HepG2 (cell line): ENCODE results near the gene HES6. TPM values are rescaled to one million over a fixed set of nuclear protein-coding genes. Genes with fewer than 3 reads are reported as not detected.

Source experiments
- ATF1 ChIP-seq: IDR thresholded peaks from 2 replicates; pipeline ENCODE4 v1.6.1; 2016; ENCODE audit warnings: mild to moderate bottlenecking, control low read depth
- MEIS2 ChIP-seq: sonication (generic); formaldehyde crosslinking; IDR thresholded peaks from 2 replicates; pipeline ENCODE4 v1.9.0; 2021; ENCODE audit warnings: mild to moderate bottlenecking, missing genetic modification reagents
- MLLT10 ChIP-seq: sonication (generic); formaldehyde crosslinking; IDR thresholded peaks from 2 replicates; pipeline ENCODE4 v1.4.0; 2020; ENCODE audit warnings: missing genetic modification reagents
- MYC ChIP-seq: sonication (generic); formaldehyde crosslinking; IDR thresholded peaks from 2 replicates; pipeline ENCODE4 v1.9.0; 2021; ENCODE audit warnings: missing genetic modification reagents, borderline replicate concordance
- NRL ChIP-seq: sonication (generic); formaldehyde crosslinking; IDR thresholded peaks from 2 replicates; pipeline ENCODE4 v1.5.0; 2020; ENCODE audit warnings: missing genetic modification reagents, mild to moderate bottlenecking, moderate library complexity, borderline replicate concordance
- RAD51 ChIP-seq: fragments of 450-650 bp; IDR thresholded peaks from 2 replicates; pipeline ENCODE4 v1.6.1; 2016; ENCODE audit warnings: borderline replicate concordance
- SMAD1 ChIP-seq: sonication (generic); formaldehyde crosslinking; IDR thresholded peaks from 2 replicates; pipeline ENCODE4 v1.4.0; 2020; ENCODE audit warnings: missing genetic modification reagents, low read depth, mild to moderate bottlenecking, borderline replicate concordance
- TBL1XR1 ChIP-seq: fragments of 150-350 bp; IDR thresholded peaks from 2 replicates; pipeline ENCODE4 v1.6.1; 2014; ENCODE audit warnings: borderline replicate concordance, low read length; ENCODE audit not compliant: partially characterized antibody
- ZHX1 ChIP-seq: sonication (generic); formaldehyde crosslinking; IDR thresholded peaks from 2 replicates; pipeline ENCODE4 v1.8.1; 2022; ENCODE audit warnings: low read depth, mild to moderate bottlenecking, missing genetic modification reagents
- ZNF615 ChIP-seq: sonication (generic); formaldehyde crosslinking; IDR thresholded peaks from 2 replicates; pipeline ENCODE4 v1.5.0; 2020; ENCODE audit warnings: mild to moderate bottlenecking, missing genetic modification reagents, borderline replicate concordance
- polyA plus RNA-seq, 8 experiments: library from polyadenylated mRNA; depleted of rRNA in 3 of 8; stranded (reverse) in 7 of 8; unstranded in 1 of 8; fragments of >200 nt; fragmentation: Illumina TruSeq in 4 of 8; extraction: Trizol in 4 of 8; gene quantifications; 2 replicates each; pipeline versions ENCODE4 v1.2.1 to v1.2.3, GENCODE V29; 2011 to 2016; ENCODE audit warnings: low read depth in 4 of 8, missing spikeins in 1 of 8, mixed read lengths in 1 of 8; ENCODE audit not compliant: insufficient read depth in 1 of 8
- total RNA-seq, 5 experiments: library from RNA; depleted of rRNA; stranded (reverse); fragments of >200 nt; fragmentation: Illumina TruSeq; extraction: Trizol; gene quantifications; 2 replicates each; pipeline ENCODE4 v1.2.3, GENCODE V29; 2016; ENCODE audit warnings: low read depth in 1 of 5
- TF ChIP-seq, protein P1 (sequence below): sonication (generic); formaldehyde crosslinking; IDR thresholded peaks from one replicate; pipeline ENCODE4 v1.5.1; 2020; ENCODE audit warnings: mild to moderate bottlenecking, missing genetic modification reagents; ENCODE audit errors: not compliant biosample characterization
- TF ChIP-seq, protein P2 (sequence below): sonication (generic); formaldehyde crosslinking; IDR thresholded peaks from 2 replicates; pipeline ENCODE4 v1.4.0; 2020; ENCODE audit warnings: missing genetic modification reagents

Gene HES6
- total and polyA plus RNA-seq, 2 of the 13 experiments (the other 11 are each of a cell fraction or from before 2014, with no cell fraction given) = 19.5 to 82.8 TPM

- TF ChIP-seq, protein P1, sequence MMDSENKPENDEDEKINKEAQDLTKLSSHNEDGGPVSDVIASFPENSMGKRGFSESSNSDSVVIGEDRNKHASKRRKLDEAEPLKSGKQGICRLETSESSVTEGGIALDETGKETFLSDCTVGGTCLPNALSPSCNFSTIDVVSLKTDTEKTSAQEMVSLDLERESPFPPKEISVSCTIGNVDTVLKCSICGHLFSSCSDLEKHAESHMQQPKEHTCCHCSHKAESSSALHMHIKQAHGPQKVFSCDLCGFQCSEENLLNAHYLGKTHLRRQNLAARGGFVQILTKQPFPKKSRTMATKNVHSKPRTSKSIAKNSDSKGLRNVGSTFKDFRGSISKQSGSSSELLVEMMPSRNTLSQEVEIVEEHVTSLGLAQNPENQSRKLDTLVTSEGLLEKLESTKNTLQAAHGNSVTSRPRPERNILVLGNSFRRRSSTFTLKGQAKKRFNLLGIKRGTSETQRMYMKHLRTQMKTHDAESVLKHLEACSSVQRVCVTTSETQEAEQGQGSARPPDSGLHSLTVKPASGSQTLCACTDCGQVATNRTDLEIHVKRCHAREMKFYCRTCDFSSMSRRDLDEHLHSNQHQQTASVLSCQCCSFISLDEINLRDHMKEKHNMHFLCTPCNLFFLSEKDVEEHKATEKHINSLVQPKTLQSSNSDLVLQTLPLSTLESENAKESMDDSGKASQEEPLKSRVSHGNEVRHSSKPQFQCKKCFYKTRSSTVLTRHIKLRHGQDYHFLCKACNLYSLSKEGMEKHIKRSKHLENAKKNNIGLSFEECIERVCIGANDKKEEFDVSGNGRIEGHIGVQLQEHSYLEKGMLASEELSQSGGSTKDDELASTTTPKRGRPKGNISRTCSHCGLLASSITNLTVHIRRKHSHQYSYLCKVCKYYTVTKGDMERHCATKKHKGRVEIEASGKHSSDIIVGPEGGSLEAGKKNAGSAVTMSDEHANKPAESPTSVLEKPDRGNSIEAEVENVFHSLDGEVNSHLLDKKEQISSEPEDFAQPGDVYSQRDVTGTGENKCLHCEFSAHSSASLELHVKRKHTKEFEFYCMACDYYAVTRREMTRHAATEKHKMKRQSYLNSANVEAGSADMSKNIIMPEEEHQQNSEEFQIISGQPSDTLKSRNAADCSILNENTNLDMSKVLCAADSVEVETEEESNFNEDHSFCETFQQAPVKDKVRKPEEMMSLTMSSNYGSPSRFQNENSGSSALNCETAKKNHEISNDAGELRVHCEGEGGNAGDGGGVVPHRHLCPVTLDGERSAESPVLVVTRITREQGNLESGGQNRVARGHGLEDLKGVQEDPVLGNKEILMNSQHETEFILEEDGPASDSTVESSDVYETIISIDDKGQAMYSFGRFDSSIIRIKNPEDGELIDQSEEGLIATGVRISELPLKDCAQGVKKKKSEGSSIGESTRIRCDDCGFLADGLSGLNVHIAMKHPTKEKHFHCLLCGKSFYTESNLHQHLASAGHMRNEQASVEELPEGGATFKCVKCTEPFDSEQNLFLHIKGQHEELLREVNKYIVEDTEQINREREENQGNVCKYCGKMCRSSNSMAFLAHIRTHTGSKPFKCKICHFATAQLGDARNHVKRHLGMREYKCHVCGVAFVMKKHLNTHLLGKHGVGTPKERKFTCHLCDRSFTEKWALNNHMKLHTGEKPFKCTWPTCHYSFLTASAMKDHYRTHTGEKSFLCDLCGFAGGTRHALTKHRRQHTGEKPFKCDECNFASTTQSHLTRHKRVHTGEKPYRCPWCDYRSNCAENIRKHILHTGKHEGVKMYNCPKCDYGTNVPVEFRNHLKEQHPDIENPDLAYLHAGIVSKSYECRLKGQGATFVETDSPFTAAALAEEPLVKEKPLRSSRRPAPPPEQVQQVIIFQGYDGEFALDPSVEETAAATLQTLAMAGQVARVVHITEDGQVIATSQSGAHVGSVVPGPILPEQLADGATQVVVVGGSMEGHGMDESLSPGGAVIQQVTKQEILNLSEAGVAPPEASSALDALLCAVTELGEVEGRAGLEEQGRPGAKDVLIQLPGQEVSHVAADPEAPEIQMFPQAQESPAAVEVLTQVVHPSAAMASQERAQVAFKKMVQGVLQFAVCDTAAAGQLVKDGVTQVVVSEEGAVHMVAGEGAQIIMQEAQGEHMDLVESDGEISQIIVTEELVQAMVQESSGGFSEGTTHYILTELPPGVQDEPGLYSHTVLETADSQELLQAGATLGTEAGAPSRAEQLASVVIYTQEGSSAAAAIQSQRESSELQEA (CRISPR knock-in tag) = peak; percentile 70
- TF ChIP-seq TBL1XR1 = peak; percentile 52
- TF ChIP-seq RAD51 = no peak
- peak; percentile 50 for TF ChIP-seq MEIS2
- TF ChIP-seq, protein P2, sequence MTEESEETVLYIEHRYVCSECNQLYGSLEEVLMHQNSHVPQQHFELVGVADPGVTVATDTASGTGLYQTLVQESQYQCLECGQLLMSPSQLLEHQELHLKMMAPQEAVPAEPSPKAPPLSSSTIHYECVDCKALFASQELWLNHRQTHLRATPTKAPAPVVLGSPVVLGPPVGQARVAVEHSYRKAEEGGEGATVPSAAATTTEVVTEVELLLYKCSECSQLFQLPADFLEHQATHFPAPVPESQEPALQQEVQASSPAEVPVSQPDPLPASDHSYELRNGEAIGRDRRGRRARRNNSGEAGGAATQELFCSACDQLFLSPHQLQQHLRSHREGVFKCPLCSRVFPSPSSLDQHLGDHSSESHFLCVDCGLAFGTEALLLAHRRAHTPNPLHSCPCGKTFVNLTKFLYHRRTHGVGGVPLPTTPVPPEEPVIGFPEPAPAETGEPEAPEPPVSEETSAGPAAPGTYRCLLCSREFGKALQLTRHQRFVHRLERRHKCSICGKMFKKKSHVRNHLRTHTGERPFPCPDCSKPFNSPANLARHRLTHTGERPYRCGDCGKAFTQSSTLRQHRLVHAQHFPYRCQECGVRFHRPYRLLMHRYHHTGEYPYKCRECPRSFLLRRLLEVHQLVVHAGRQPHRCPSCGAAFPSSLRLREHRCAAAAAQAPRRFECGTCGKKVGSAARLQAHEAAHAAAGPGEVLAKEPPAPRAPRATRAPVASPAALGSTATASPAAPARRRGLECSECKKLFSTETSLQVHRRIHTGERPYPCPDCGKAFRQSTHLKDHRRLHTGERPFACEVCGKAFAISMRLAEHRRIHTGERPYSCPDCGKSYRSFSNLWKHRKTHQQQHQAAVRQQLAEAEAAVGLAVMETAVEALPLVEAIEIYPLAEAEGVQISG (CRISPR knock-in tag) = peak; percentile 78
- TF ChIP-seq ATF1 (CRISPR knock-in tag) = no peak
- peak; percentile 97 for TF ChIP-seq MYC
- no peak for TF ChIP-seq ZNF615 (CRISPR knock-in tag)
- peak; percentile 28; the same call in 1 of the 2 replicates for TF ChIP-seq NRL (CRISPR knock-in tag)
- TF ChIP-seq MLLT10 = no peak
- TF ChIP-seq ZHX1 (CRISPR knock-in tag) = peak; percentile 79; the same call in 1 of the 2 replicates
- no peak for TF ChIP-seq SMAD1 (CRISPR knock-in tag)
Observed at GRCh38 chr2:238288650-238289573, 49.1 kb upstream of the HES6 start (continued).
